ENCODE measurements around the gene UBE2O. TPM values are rescaled to one million over a fixed set of nuclear protein-coding genes. Genes with fewer than 3 reads are reported as not detected.

UBE2O gene
- polyA plus RNA-seq, 1 experiment: 11.1 TPM

DNA sequence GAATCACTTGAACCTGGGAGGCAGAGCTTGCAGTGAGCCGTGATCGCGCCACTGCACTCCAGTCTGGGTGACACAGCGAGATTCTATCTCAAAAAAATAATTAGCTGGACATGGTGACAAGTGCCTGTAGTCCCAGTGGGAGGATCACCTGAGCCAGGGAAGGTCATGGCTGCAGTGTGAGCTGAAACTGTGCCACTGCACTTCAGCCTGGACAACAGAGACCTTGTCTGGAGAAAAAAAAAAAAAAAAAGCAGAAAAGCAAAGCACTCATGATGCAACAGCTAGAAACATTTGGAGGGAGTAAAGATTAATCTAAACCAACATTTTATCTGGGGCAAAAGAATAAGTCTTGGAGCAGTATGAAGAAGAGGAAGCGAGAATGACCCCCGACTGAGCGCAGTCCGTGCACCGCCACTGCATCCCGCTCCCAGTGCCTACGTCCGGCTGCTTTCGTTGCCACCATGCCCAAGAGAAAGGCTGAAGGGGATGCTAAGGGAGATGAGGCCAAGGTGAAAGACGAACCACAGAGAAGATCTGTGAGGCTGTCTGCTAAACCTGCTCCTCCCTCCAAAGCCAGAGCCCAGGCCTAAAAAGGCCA lies 107.5 kb downstream of the UBE2O start:
- no peaks in the 10 kb centered on the region for H3K27me3 ChIP-seq (ENCODE audit: control insufficient read depth, insufficient read depth, low read length)
- ChIA-PET POLR2A (no interaction called here), CTCF (no interaction called here)
- no peak for TF ChIP-seq CTCF (IDR thresholded peaks at IDR 0.05; ENCODE audit: insufficient read depth, low read depth, low read length)
- peaks cover 11% of the 10 kb centered on the region for H3K36me3 ChIP-seq (ENCODE audit: control insufficient read depth, insufficient read depth, low read length)
- no peak for DNase-seq (ENCODE audit: low read depth)
- H3K4me3 ChIP-seq (ENCODE audit: low read depth, low read length): no peak overlapping the region

GRCh38 chr17:76343106-76343505 lies 109.8 kb downstream of the UBE2O start:
- TF ChIP-seq CTCF (IDR thresholded peaks at IDR 0.05; ENCODE audit: insufficient read depth, low read depth, low read length): no peak
- CTCF ChIA-PET: no interaction called here
- POLR2A ChIA-PET: no interaction called here
- H3K36me3 ChIP-seq (ENCODE audit: control insufficient read depth, insufficient read depth, low read length): peaks cover 11% of the 10 kb centered on the region
- DNase-seq (ENCODE audit: low read depth): no peak
- no peak overlapping the region for H3K4me3 ChIP-seq (ENCODE audit: low read depth, low read length)
- H3K27me3 ChIP-seq (ENCODE audit: control insufficient read depth, insufficient read depth, low read length): no peaks in the 10 kb centered on the region

GRCh38 chr17:76341301-76341700 lies 111.7 kb downstream of the UBE2O start:
- DNase-seq (ENCODE audit: low read depth): no peak
- POLR2A ChIA-PET: no interaction called here
- H3K27me3 ChIP-seq (ENCODE audit: control insufficient read depth, insufficient read depth, low read length): no peaks in the 10 kb centered on the region
- TF ChIP-seq CTCF (IDR thresholded peaks at IDR 0.05; ENCODE audit: insufficient read depth, low read depth, low read length): no peak
- peaks cover 10% of the 10 kb centered on the region for H3K36me3 ChIP-seq (ENCODE audit: control insufficient read depth, insufficient read depth, low read length)
- no peak overlapping the region for H3K4me3 ChIP-seq (ENCODE audit: low read depth, low read length)
- CTCF ChIA-PET: no interaction called here

Other genes with a start within 250 kb of the UBE2O start
- gene RNF157, start 212.7 kb downstream of the UBE2O start, polyA plus RNA-seq (2011; rRNA removed): 0.13 and 0.50 TPM in 2 replicates
- 35.0 and 50.7 TPM in 2 replicates for gene UBALD2, start 187.8 kb downstream of the UBE2O start, polyA plus RNA-seq (2011; rRNA removed)
- gene QRICH2, start 144.9 kb downstream of the UBE2O start, polyA plus RNA-seq (2011; rRNA removed): 2.1 and 3.4 TPM in 2 replicates
- 68.5 and 72.8 TPM in 2 replicates for gene PRPSAP1, start 99.2 kb downstream of the UBE2O start, polyA plus RNA-seq (2011; rRNA removed)
- 21.4 and 57.8 TPM in 2 replicates for gene SPHK1, start 68.5 kb downstream of the UBE2O start, polyA plus RNA-seq (2011; rRNA removed)
- gene AANAT, start 14.5 kb upstream of the UBE2O start, polyA plus RNA-seq (2011; rRNA removed): not detected in 2 replicates
- 6.4 and 8.9 TPM in 2 replicates for gene RHBDF2, start 48.3 kb upstream of the UBE2O start, polyA plus RNA-seq (2011; rRNA removed)
- gene CYGB, start 84.6 kb upstream of the UBE2O start, polyA plus RNA-seq (2011; rRNA removed): 1.1 and 1.4 TPM in 2 replicates
- 0.21 TPM in 1 of 2 replicates, not detected in the other for gene PRCD, start 86.9 kb upstream of the UBE2O start, polyA plus RNA-seq (2011; rRNA removed)
- 0.72 and 0.89 TPM in 2 replicates for gene ST6GALNAC2, start 132.7 kb upstream of the UBE2O start, polyA plus RNA-seq (2011; rRNA removed)
- gene ST6GALNAC1, start 190.6 kb upstream of the UBE2O start, polyA plus RNA-seq (2011; rRNA removed): not detected in 2 replicates

All from BJ (cell line).